Subcutaneous adipose tissue (tissue), 4 donors: Measurements from ENCODE around the gene DNAH11. TPM values are rescaled to one million over a fixed set of nuclear protein-coding genes. Genes with fewer than 3 reads are reported as not detected.

Experiments used
- CTCF ChIP-seq: fragments of 450-650 bp; IDR thresholded peaks from one replicate; pipeline ENCODE4 v1.5.1; 2016; ENCODE audit warnings: low read depth, mild to moderate bottlenecking, control low read depth, antibody characterized with exemption, moderate library complexity
- total RNA-seq, 4 donors: library from RNA; depleted of rRNA; stranded (reverse); fragments of >200 nt; gene quantifications; one replicate each; pipeline ENCODE4 v1.1.0, GENCODE V29; 2016

DNAH11 gene
- total RNA-seq, 4 donors from 2014 or later, result 0.16 to 2.6 (median 0.86) TPM

DNA sequence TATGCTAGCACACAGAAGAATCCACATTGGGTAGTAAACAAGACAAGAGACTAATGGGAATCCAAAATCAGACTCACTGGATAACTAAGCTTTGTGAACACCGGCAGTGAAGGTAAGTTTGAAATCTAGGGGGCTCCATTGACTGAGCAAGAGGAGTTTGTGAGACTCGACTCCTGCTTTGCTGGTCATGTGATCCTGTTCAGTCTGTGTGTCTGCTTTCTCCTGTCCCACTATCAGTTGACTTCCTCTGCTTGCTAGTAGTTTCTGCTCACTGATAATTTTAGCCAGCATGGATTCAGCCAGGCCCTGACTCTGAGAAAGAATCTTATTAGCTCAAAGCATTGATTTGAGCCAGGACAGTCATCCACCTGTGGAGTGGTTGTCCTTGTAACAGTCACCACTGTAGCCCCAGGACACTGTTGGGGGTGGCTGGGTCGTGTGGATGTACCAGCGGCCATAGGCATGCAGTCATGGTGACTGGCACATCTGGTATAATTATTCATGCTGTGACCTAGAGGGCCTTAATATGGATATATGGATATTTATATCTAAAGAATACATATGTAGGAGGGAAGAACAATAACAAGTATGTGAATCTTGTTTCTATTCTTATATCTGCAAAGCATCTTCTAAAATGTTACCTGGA is 44.4 kb downstream of the DNAH11 start:
- no peak for TF ChIP-seq CTCF

DNA sequence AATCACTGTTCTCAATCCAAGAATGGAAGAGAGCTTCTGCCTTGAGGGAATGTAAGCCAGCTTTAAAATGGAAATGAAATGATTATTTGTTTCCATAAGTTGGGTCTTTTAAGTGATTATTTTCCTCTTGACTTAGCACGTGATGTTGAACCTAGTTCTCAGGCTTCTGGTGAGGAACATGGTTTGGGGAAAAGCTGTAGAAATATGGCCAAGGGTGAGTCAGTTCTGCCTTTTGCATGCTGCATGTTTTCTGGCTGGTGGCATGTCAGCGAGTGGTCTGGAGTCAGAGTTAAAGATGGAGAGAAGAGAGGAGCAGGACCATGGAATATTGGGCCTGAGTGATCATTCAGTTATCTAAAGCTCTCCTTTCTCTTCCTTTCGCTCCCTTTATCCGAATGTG is 54.0 kb downstream of the DNAH11 start:
- no peak for TF ChIP-seq CTCF

DNA sequence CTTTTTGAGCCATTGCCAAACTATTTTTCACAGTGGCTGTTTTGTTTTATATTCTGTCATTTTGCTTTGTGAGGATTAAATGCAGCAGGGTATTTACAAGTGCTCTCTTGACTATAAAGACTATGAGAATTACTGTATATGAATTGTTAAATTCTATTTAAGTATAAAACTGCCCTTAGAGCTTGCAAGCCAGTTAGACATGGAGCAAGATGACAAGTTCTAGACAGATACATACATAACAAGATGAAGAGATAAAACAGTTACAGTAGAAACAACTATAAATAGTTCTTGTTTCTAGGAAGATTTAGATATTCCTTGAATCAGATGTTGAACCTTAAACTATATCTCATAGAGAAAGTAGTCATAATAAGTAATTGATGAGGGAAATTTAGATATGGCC is 60.6 kb downstream of the DNAH11 start:
- no peak for TF ChIP-seq CTCF

DNA sequence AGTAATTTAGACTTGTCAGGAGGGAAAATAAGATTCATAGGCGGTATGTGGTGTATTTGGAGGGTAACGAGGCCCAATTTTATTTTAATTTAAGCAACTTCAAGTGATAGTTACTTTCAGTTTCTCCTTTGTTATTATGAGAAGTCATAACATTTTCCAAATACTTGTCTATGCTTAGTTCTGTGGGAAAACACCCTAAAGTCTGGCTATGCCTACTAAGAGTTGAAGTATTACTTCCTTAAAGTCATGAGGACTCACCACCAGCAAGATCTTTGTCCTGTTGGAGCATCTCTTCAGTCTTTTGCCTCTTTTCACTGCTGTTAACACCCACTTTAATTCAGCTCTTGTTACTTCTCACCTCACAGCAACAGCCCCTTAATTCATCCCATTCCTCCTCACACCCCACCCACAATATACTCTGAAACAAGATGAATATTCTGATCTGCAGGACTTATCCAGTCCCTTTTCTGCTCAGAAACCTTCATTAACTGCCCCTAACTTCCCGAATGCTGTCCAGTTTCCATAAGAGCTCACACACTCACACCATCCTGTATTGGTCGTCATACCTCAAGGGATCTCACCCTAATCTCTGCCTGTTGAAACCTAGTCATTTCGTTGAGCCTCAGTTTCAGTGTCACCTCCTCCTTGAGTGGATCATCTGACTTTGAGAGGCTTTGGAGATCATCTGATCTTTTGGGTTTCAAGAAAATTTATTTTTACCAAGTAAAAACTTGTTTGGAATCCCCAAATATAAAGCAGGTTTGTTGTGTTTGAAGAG is 61.3 kb downstream of the DNAH11 start:
- no peak for TF ChIP-seq CTCF

DNA sequence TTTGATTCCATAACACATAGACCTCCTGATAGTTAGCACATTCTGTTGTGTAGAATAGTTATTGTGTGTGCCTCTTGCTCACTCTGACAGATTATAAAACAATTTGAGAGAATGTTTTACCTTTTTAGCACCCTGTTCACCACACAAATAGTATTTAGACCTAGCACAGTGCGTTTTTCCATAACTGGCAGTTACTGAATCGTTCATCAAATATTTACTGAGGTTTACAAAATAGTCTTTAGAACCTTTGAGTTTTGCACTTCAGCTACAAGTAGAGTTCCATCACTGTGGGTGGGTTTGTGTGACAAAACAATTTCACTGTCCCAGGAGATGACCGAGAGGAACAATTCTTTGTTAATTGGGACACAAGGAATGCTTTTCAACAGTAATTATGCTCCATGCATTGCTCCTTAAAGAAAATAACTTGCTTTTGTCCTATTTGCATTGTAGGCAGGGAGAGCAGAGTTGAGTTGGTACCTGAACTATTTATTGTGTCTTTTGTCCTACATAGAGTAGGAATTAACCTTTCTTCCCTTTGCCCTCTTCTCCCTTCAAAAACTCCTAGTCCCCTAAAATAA is 62.3 kb downstream of the DNAH11 start:
- TF ChIP-seq CTCF, result no peak

DNA sequence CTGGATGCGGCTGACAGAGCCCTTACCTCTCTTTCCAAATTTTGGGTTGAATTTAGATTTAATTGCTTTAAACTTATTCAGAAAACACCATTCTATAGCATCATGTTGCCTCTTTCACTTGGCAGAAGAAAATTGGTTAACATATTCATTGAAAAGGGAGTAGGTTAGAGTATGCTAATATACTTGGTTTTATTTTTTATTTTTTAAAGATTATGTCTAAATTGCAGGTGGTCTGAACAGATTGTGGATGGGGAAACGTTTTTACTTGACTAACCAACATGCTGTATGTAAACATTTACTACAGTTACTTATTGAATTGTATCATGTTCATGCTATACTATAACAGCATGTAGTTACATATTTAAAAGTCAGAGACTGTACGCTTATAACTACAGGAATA is 65.6 kb downstream of the DNAH11 start:
- no peak for TF ChIP-seq CTCF

- no peak for TF ChIP-seq CTCF
These were observed 68.3 kb downstream of the DNAH11 start for GRCh38 chr7:21611129-21611528.
